Muscle layer of duodenum (tissue), 2 donors: ENCODE measurements around the gene COL4A1.

Experiments used
- H3K27ac ChIP-seq: one replicate; pipeline ENCODE4 v1.7.0; 2013; ENCODE audit warnings: mild to moderate bottlenecking, low read length
- H3K27me3 ChIP-seq: one replicate; pipeline ENCODE4 v1.7.0; 2013; ENCODE audit warnings: low read depth, mild to moderate bottlenecking, control low read depth, low read length
- H3K36me3 ChIP-seq, 2 donors: one replicate each; pipeline ENCODE4 v1.7.0; 2013; ENCODE audit warnings: low read length in 2 of 2, control low read depth in 1 of 2, mild to moderate bottlenecking in 1 of 2; ENCODE audit not compliant: insufficient read depth in 2 of 2, control insufficient read depth in 1 of 2
- H3K4me1 ChIP-seq, 2 donors: one replicate each; pipeline ENCODE4 v1.7.0; 2013; ENCODE audit warnings: low read length in 2 of 2, mild to moderate bottlenecking in 2 of 2, control low read depth in 1 of 2, moderate library complexity in 1 of 2; ENCODE audit not compliant: insufficient read depth in 2 of 2, control insufficient read depth in 1 of 2
- H3K4me3 ChIP-seq, 2 donors: one replicate each; pipeline ENCODE4 v1.7.0; 2013; ENCODE audit warnings: low read length in 2 of 2, low read depth in 1 of 2, mild to moderate bottlenecking in 1 of 2
- H3K9me3 ChIP-seq, 2 donors: one replicate each; pipeline ENCODE4 v1.7.0; 2013; ENCODE audit warnings: low read length in 2 of 2, control low read depth in 1 of 2, mild to moderate bottlenecking in 1 of 2; ENCODE audit not compliant: control insufficient read depth in 1 of 2
- donor health status: healthy.

COL4A1 gene

DNA sequence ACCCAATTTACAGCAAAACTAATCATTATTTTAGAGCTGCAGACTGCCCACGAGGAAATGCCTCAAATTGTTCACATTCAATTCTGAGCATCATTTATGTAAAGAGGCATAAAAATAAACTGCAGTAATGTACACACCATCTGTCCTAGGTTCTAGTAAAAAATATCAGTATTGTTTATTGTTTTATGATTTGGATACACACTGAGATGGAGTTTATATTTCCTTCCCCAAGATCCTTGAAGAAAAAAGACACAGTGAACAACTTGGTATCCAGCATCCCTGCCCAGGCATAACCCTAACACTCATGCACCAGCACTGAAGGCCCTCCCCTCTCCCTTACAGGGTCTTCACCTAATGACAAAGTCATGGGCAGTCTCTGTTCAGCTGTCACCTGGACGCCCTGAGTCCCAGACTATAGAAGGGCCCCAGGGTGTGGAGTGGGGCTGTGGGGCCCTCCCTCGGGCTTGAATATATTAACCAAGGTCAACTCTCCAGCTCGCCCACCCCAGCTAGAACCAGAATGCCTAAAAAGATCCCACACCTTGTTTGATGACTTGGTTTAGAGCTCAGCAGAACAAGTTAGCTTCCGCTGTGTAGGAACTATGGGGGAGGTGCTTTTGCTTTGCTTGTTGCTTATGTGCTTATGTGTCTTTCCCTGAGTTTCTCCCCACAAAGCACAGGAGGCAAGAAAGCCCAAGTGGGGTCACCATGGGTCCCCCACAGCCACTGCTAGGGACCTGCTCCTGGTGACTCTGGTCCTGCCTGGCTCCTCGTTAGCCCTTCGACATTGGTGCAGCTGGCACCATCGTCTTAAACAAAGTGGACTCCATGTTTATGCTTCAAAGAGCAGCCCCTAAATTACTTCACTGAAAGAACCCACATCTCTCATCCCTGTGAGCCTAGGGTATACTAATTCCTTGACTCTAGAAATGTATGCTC lies 111.1 kb downstream of the COL4A1 start:
- no peak overlapping the region for H3K27ac ChIP-seq
- no peaks in the 10 kb centered on the region for H3K9me3 ChIP-seq

DNA sequence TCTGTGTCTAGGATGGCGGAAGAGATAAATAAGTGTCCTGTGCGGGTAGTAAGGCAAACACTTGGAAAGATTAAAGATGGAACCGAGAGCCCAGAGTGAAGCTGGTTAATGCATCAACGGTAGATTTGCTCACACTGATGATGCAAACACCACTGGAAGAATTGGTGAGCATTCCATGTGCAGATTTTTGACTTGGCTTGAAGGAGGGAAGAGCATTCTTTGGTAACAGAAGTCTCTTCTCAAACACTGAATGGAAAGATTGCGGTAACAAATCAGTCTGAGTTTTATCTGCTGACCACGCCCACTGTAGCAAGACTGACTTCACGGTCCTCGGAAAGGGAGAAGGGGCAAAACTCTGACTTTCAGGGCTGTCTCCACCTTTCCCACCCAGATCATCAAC lies 112.5 kb downstream of the COL4A1 start:
- Histone ChIP-seq H3K4me1 (peaks cover 0 to 7% of the 10 kb centered on the region in 2 donors), H3K27me3 (no peaks in the 10 kb centered on the region), H3K36me3 (peaks cover 46 to 62% of the 10 kb centered on the region in 2 donors), H3K27ac (no peak overlapping the region), H3K4me3 (no peak overlapping the region), H3K9me3 (no peaks in the 10 kb centered on the region)

More for the DNA sequence above, 111.1 kb downstream of the COL4A1 start:
- H3K36me3 ChIP-seq = peaks cover 51 to 75% of the 10 kb centered on the region in 2 donors
- peaks cover 0 to 7% of the 10 kb centered on the region in 2 donors for H3K4me1 ChIP-seq
- H3K4me3 ChIP-seq = no peak overlapping the region
- no peaks in the 10 kb centered on the region for H3K27me3 ChIP-seq

DNA sequence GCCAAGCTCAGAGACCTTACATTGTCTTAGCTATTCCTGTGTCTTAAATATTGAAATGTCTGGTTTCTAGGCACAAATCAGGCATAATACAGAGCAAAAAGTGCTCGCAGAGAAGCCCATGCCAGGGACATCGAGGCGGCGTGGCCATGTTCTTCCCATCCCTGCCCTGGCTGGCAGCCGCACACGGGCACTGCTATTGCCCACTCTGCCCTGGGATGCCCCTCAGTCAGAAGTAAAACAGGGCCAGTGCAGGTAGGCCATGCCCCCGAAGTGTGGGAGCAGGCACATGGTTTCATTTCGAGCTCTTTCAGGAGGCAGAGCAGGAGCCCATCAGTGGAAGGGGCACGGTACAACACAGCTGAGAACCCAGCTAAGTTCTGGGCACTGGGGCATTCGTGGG lies 113.5 kb downstream of the COL4A1 start:
- no peak overlapping the region for H3K27ac ChIP-seq
- H3K9me3 ChIP-seq = no peaks in the 10 kb centered on the region
- H3K4me3 ChIP-seq = no peak overlapping the region
- H3K36me3 ChIP-seq = peaks cover 42 to 53% of the 10 kb centered on the region in 2 donors
- H3K4me1 ChIP-seq = peaks cover 0 to 7% of the 10 kb centered on the region in 2 donors
- no peaks in the 10 kb centered on the region for H3K27me3 ChIP-seq

DNA sequence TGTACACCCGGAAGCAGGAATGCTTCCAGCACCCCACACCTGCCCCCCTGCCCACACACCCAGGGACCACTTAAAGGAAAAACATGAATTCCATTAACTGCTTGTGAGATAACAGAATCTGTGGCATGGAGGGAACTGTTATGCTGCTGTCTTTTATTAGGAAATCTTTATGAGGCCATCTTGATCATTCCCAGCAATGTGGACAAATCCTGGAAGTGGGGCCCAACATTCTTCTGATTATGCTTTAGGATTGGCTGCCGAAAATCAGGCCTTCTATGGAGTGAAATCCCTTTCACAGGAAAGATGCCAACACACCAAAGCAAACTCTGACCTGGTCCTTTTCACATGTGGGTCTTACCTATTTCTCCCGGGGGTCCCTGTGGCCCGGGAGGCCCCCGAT lies 114.5 kb downstream of the COL4A1 start:
- Histone ChIP-seq H3K36me3 (peaks cover 40 to 50% of the 10 kb centered on the region in 2 donors), H3K4me3 (no peak overlapping the region), H3K9me3 (no peaks in the 10 kb centered on the region), H3K27ac (no peak overlapping the region), H3K27me3 (no peaks in the 10 kb centered on the region), H3K4me1 (peaks cover 0 to 13% of the 10 kb centered on the region in 2 donors)

DNA sequence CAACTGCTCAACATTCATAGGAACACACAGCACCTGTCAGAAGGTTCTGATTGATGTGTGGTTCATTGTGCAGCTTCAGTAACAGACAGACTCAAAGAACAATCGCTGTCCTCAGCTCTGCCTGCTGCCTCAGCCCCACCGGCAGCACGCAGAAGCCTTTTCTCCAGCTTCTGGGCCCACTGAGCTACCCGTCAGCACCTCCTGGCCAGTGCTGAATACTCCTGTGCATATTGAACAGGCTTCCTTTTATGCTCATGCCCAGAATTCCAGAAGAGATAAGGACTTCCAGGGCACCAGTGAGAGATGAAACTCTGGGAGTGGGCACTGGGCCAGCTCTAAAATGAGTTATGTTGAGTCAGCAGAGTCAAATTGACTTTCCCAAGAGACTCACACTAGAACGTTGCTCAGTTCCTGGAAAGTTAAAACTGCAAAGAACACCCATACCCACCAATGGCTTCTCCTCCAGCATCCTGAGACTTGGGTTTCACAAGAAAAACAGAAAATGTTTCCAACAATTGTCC lies 119.3 kb downstream of the COL4A1 start:
- H3K36me3 ChIP-seq = peaks cover 56 to 65% of the 10 kb centered on the region in 2 donors

DNA sequence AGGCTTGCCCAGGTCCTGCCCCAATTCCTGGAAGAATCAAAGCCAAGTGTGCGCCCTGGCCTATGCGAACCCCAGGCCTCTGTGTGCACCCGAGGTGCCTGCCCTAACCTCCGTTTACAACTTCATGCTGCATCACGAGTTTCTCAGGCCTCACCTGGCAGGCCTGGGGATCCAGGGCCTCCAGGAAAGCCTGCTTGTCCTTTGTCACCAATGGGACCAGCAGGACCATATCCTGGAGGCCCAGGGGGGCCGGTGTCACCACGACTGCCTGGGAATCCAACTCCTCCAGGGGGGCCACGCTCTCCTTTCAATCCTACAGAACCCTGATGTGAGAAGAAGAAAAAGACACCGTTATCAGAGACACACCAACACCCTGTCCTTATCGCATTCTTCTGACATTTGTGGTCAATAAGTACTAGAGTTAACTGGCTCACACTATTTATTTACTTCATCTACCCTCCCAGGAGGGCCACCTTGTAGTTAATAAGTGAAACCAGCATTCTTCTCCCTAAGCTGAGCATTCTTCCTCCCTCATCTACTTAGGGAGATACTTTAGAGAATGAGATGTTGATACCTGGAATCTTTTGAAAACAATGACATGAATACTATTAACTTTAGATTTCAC lies 120.6 kb downstream of the COL4A1 start:
- Histone ChIP-seq H3K27ac (no peak overlapping the region), H3K36me3 (peaks cover 43 to 65% of the 10 kb centered on the region in 2 donors), H3K9me3 (no peaks in the 10 kb centered on the region), H3K27me3 (no peaks in the 10 kb centered on the region), H3K4me1 (peaks cover 0 to 6% of the 10 kb centered on the region in 2 donors), H3K4me3 (no peak overlapping the region)

More for the DNA sequence above, 119.3 kb downstream of the COL4A1 start:
- H3K9me3 ChIP-seq = no peaks in the 10 kb centered on the region
- H3K27me3 ChIP-seq = no peaks in the 10 kb centered on the region
- no peak overlapping the region for H3K4me3 ChIP-seq
- no peak overlapping the region for H3K27ac ChIP-seq
- H3K4me1 ChIP-seq = peaks cover 0 to 6% of the 10 kb centered on the region in 2 donors

DNA sequence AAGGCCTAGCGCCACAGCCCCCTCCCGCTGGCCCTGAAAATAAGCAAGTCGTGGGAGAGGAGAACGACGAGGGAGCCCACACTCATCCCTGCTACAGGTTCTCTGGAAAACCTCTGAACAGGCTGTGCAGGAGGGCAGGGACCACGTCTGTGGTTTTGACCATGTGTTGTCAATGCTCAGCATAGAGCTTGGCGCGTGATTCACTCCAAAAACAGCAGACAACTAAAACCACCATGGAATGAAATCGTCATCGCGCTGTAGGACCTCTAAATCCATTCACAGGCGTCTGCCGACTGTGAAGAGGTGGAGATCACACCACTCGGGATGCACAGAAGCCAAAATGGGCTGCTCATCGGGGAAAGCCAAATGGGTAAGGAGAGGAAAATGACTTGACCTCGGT lies 121.3 kb downstream of the COL4A1 start:
- Histone ChIP-seq H3K9me3 (no peaks in the 10 kb centered on the region), H3K4me3 (no peak overlapping the region), H3K4me1 (peaks cover 0 to 6% of the 10 kb centered on the region in 2 donors), H3K36me3 (peaks cover 43 to 70% of the 10 kb centered on the region in 2 donors), H3K27me3 (no peaks in the 10 kb centered on the region), H3K27ac (no peak overlapping the region)

DNA sequence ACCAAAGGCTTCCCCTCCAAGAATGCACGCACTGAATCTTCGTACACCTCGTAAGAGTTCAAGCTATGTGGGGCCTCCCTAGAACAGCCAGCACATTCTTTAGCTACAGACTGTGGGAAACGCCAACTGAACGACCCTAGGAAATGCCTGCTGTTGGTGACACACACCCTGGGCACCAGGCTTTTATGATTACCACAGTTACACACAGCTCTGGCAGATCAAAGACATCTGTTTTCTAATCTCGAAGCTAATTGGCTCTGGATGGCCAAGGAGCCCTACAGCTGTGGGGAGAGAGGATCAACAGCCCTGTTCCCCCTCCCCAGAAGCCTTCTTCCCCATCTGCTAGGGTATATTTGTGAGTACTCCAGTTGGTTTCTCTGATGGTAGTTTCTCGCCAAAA lies 123.0 kb downstream of the COL4A1 start:
- Histone ChIP-seq H3K4me3 (no peak overlapping the region), H3K27ac (no peak overlapping the region), H3K27me3 (no peaks in the 10 kb centered on the region), H3K36me3 (peaks cover 40 to 88% of the 10 kb centered on the region in 2 donors), H3K4me1 (peaks cover 0 to 6% of the 10 kb centered on the region in 2 donors), H3K9me3 (no peaks in the 10 kb centered on the region)

DNA sequence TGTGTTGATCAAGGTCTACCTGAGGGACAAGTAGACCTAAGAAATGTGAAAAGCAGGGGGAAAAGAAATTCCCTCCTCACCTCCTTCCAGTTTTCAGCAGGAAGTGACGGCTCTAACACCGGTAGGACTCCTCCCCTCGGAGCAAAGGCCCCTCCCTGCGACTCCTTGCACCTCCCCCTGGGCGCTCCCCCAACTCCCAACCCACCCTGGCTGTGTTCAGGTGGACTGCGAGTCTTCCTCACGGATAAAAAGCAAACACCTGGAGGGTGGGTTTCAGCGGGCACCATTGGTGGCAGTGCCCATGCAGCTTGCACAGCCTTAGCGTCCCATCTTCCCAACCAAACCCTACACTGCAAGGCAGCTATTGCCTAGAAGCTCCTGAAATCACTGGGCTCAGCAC lies 124.5 kb downstream of the COL4A1 start:
- H3K27me3 ChIP-seq = no peaks in the 10 kb centered on the region
- no peaks in the 10 kb centered on the region for H3K9me3 ChIP-seq
- H3K4me1 ChIP-seq = no peaks in the 10 kb centered on the region
- H3K36me3 ChIP-seq = peaks cover 46 to 97% of the 10 kb centered on the region in 2 donors
- no peak overlapping the region for H3K4me3 ChIP-seq
- H3K27ac ChIP-seq = no peak overlapping the region

DNA sequence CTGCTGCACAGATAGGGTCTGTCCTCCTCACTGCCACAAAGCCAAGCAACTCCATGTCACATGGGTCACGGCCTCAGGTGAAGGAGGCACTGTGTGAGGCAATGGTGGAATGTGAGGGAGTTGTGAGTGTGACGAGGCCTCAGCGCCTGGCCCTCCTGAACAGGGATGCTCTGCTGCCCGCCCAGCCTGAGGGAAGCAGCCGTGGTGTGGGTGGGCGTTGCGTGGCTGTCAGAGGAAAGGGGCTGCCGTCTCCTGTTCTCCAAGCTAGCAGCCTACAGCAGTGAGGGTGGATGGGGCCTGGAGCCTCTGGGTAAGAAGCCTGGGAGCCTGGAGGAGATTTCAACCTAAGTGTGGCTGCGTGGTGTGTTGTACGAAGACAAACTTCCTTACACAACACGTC lies 125.0 kb downstream of the COL4A1 start:
- no peaks in the 10 kb centered on the region for H3K9me3 ChIP-seq
- peaks cover 45 to 97% of the 10 kb centered on the region in 2 donors for H3K36me3 ChIP-seq
- H3K27me3 ChIP-seq = no peaks in the 10 kb centered on the region
- no peaks in the 10 kb centered on the region for H3K4me1 ChIP-seq
- no peak overlapping the region for H3K4me3 ChIP-seq
- no peak overlapping the region for H3K27ac ChIP-seq

DNA sequence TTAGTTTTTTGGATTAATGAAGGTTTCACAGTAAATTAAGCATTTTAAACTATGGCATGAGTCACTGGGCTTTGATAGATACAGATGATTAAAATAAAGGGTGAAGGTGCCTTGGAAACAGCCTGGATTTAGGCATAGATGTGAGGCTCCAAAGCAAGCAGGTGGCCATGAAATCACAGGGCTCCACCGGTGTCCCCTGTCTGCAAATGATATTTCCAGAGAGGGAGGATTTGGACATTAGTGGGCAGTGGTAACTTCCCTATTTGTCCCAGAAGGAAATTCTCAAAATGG lies 127.2 kb downstream of the COL4A1 start:
- H3K9me3 ChIP-seq = no peaks in the 10 kb centered on the region
- no peak overlapping the region for H3K27ac ChIP-seq
- H3K36me3 ChIP-seq = peaks cover 50 to 100% of the 10 kb centered on the region in 2 donors
- H3K4me3 ChIP-seq = no peak overlapping the region
- H3K27me3 ChIP-seq = no peaks in the 10 kb centered on the region
- no peaks in the 10 kb centered on the region for H3K4me1 ChIP-seq
